Measurements from ENCODE around the gene CALHM6.

The CALHM6 gene

DNA sequence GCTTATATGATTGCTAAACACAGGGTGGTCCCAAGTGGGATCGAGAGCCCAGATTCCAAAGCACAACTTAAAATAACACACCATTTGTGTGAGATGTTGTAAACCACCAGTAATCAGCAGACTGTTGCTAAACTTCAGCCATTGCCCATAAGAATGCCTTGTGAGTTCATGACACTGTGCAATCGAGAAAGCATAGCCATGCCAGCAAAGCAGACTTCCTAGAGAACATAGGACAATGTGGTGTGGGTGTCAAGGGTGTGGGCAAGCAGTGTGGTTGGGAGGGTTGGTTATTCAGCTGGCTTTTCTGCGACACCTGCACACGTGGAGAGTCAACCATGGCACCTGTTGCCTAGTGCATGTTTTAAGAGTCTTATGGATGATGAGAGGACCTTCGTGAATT is 16.1 kb upstream of the CALHM6 start:
- Histone ChIP-seq H3K4me2 (ENCODE audit: low read length) (no peak overlapping the region), H3K9ac (ENCODE audit: low read length) (no peak overlapping the region), H3K36me3 (ENCODE audit: insufficient read depth, low read length) (no peaks in the 10 kb centered on the region)

DNA sequence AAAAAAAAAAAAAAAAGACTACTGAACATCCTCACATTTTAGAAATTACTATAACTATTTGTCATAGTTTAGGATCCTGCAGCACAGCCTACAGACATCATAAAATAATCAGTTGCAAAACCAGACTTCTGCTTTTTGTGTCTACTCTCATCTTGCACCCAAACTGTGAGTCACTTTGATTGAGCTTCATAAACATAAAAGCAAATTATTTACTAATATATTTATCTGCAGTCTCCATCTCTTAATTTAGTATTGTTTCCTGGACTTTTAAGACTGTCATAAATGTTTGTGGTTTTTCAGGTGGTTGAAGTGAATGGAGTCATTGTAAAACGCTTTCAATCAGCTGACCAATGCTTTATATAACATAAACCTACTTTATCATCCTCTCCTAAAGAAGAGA is 14.8 kb upstream of the CALHM6 start:
- Histone ChIP-seq H3K79me2 (ENCODE audit: insufficient read depth, low read length) (no peaks in the 10 kb centered on the region), H3F3A (ENCODE audit: insufficient read depth, low read length) (no peaks in the 10 kb centered on the region), H3K27ac (ENCODE audit: low read depth, low read length, poor library complexity, severe bottlenecking) (no peak overlapping the region), H2AFZ (ENCODE audit: low read length) (no peak overlapping the region), H3K4me2 (ENCODE audit: low read length) (no peak overlapping the region), H3K9me3 (ENCODE audit: low read length) (no peaks in the 10 kb centered on the region), H3K36me3 (ENCODE audit: insufficient read depth, low read length) (no peaks in the 10 kb centered on the region), H4K20me1 (ENCODE audit: insufficient read depth, low read length) (no peaks in the 10 kb centered on the region), H3K27me3 (ENCODE audit: insufficient read depth, low read length) (no peaks in the 10 kb centered on the region), H3K4me1 (ENCODE audit: insufficient read depth, low read length, severe bottlenecking) (no peaks in the 10 kb centered on the region), H3K9me2 (ENCODE audit: low read depth, low read length) (no peaks in the 10 kb centered on the region), H3K9ac (ENCODE audit: low read length) (no peak overlapping the region), H3K4me3 (ENCODE audit: low read depth, low read length, poor library complexity, severe bottlenecking) (no peak overlapping the region)
- TF ChIP-seq EZH2 (IDR thresholded peaks at IDR 0.05; ENCODE audit: borderline replicate concordance, low read length), result no peak
- TF ChIP-seq, protein P1, sequence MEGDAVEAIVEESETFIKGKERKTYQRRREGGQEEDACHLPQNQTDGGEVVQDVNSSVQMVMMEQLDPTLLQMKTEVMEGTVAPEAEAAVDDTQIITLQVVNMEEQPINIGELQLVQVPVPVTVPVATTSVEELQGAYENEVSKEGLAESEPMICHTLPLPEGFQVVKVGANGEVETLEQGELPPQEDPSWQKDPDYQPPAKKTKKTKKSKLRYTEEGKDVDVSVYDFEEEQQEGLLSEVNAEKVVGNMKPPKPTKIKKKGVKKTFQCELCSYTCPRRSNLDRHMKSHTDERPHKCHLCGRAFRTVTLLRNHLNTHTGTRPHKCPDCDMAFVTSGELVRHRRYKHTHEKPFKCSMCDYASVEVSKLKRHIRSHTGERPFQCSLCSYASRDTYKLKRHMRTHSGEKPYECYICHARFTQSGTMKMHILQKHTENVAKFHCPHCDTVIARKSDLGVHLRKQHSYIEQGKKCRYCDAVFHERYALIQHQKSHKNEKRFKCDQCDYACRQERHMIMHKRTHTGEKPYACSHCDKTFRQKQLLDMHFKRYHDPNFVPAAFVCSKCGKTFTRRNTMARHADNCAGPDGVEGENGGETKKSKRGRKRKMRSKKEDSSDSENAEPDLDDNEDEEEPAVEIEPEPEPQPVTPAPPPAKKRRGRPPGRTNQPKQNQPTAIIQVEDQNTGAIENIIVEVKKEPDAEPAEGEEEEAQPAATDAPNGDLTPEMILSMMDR (IDR thresholded peaks at IDR 0.05; ENCODE audit: low read length), result no peak

More for the DNA sequence above, 16.1 kb upstream of the CALHM6 start:
- Histone ChIP-seq H3K27me3 (ENCODE audit: insufficient read depth, low read length) (no peaks in the 10 kb centered on the region), H3K9me3 (ENCODE audit: low read length) (no peaks in the 10 kb centered on the region), H3K4me3 (ENCODE audit: low read depth, low read length, poor library complexity, severe bottlenecking) (no peak overlapping the region), H3K9me2 (ENCODE audit: low read depth, low read length) (no peaks in the 10 kb centered on the region), H2AFZ (ENCODE audit: low read length) (no peak overlapping the region), H3F3A (ENCODE audit: insufficient read depth, low read length) (no peaks in the 10 kb centered on the region), H3K4me1 (ENCODE audit: insufficient read depth, low read length, severe bottlenecking) (no peaks in the 10 kb centered on the region), H3K27ac (ENCODE audit: low read depth, low read length, poor library complexity, severe bottlenecking) (no peak overlapping the region), H4K20me1 (ENCODE audit: insufficient read depth, low read length) (no peaks in the 10 kb centered on the region), H3K79me2 (ENCODE audit: insufficient read depth, low read length) (no peaks in the 10 kb centered on the region)
- TF ChIP-seq, protein P1 (IDR thresholded peaks at IDR 0.05; ENCODE audit: low read length), result no peak
- TF ChIP-seq EZH2 (IDR thresholded peaks at IDR 0.05; ENCODE audit: borderline replicate concordance, low read length), result no peak

DNA sequence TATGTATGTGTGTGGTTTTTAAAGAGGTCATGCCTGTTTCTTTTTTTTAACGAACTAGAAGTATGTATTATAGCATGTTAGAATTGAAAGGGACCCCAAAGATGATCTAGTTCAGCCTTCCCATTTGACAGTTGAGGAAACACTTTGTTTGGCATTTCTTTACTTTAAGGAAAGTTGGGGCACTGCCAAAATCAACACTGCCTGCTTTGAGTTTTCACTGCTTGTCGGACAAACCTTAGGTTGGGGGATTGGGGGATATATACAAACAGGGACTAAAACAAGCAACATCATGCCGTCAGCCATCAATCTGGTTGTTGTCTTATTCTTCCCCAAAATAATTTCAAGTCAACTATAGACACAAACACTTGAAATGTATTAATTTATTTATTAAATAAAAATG is 14.1 kb upstream of the CALHM6 start:
- Histone ChIP-seq H3K36me3 (ENCODE audit: insufficient read depth, low read length) (no peaks in the 10 kb centered on the region), H3K9me3 (ENCODE audit: low read length) (no peaks in the 10 kb centered on the region)

More for the DNA sequence above, 14.1 kb upstream of the CALHM6 start:
- H3K27me3 ChIP-seq (ENCODE audit: insufficient read depth, low read length), result no peaks in the 10 kb centered on the region
- no peak overlapping the region for H3K27ac ChIP-seq (ENCODE audit: low read depth, low read length, poor library complexity, severe bottlenecking)
- no peak overlapping the region for H3K4me3 ChIP-seq (ENCODE audit: low read depth, low read length, poor library complexity, severe bottlenecking)
- H3K9ac ChIP-seq (ENCODE audit: low read length), result no peak overlapping the region
- TF ChIP-seq, protein P1 (IDR thresholded peaks at IDR 0.05; ENCODE audit: low read length), result no peak
- TF ChIP-seq EZH2 (IDR thresholded peaks at IDR 0.05; ENCODE audit: borderline replicate concordance, low read length), result no peak
- H3K4me2 ChIP-seq (ENCODE audit: low read length), result no peak overlapping the region
- no peaks in the 10 kb centered on the region for H3K4me1 ChIP-seq (ENCODE audit: insufficient read depth, low read length, severe bottlenecking)
- H3K79me2 ChIP-seq (ENCODE audit: insufficient read depth, low read length), result no peaks in the 10 kb centered on the region
- H3K9me2 ChIP-seq (ENCODE audit: low read depth, low read length), result no peaks in the 10 kb centered on the region
- H3F3A ChIP-seq (ENCODE audit: insufficient read depth, low read length), result no peaks in the 10 kb centered on the region
- no peak overlapping the region for H2AFZ ChIP-seq (ENCODE audit: low read length)
- no peaks in the 10 kb centered on the region for H4K20me1 ChIP-seq (ENCODE audit: insufficient read depth, low read length)

Data from OCI-LY1 (cell line).